GM23338 (cell line): ENCODE data around the gene GABARAP. TPM values are rescaled to one million over a fixed set of nuclear protein-coding genes. Genes with fewer than 3 reads are reported as not detected.

Experiments used
- CREB1 ChIP-seq: fragments of 250-450 bp; sonication (Bioruptor Pico); IDR thresholded peaks from 2 replicates; pipeline ENCODE4 v1.5.0; 2020; ENCODE audit warnings: low read depth, mild to moderate bottlenecking, moderate library complexity
- EZH2phosphoT487 ChIP-seq: fragments of 200-600 bp; sonication (generic); IDR thresholded peaks from one replicate; pipeline ENCODE4 v1.8.1; 2018; ENCODE audit warnings: antibody characterized with exemption; ENCODE audit not compliant: unreplicated experiment
- STAT1 ChIP-seq: IDR thresholded peaks from one replicate; pipeline ENCODE4 v1.6.1; 2016; ENCODE audit warnings: antibody characterized with exemption; ENCODE audit not compliant: unreplicated experiment
- ZNF114 ChIP-seq: fragments of 250-450 bp; sonication (Bioruptor Pico); IDR thresholded peaks from 2 replicates; pipeline ENCODE4 v1.5.0; 2020; ENCODE audit warnings: mild to moderate bottlenecking, moderate library complexity
- polyA plus RNA-seq: library from polyadenylated mRNA; unstranded; fragments of >200 nt; fragmentation: Nextera tagmentation; extraction: Ambion mirVana; gene quantifications from 2 replicates; pipeline ENCODE4 v1.2.1, GENCODE V29; 2016
- total RNA-seq: library from RNA; depleted of rRNA; stranded (reverse); fragments of >200 nt; shearing (Covaris generic); gene quantifications from 2 replicates; pipeline ENCODE4 v1.2.3, GENCODE V29; 2014
- TF ChIP-seq, protein P1 (sequence below): fragments of 250-450 bp; sonication (Bioruptor Pico); IDR thresholded peaks from 2 replicates; pipeline ENCODE4 v1.5.0; 2020; ENCODE audit warnings: mild to moderate bottlenecking, moderate library complexity
- TF ChIP-seq, protein P2 (sequence below): IDR thresholded peaks from one replicate; pipeline ENCODE4 v1.6.1; 2018; ENCODE audit warnings: antibody characterized with exemption; ENCODE audit not compliant: unreplicated experiment

The GABARAP gene
- total and polyA plus RNA-seq, 2 experiments from 2014 or later, result 128 to 520 TPM

DNA sequence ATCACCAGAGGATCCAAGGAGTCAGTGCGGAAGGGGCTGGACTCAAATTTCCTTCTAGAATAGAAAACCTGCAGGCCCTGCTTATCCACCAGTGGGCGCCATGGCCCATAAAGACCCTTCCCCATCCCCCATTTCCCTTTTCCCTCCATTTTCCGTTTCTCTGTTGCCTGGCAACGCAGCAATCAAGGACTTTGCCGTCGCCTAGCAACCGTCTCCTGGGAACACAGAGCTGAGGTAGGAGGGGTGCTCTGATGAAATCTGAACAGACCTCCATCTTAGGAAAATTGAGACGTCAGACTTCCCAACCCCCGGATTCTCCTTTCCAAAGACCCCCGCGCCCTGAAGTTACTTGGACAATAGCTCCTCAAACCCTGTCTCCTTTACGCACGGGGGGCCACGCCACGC is 28.4 kb downstream of the GABARAP start (continued):
- TF ChIP-seq, protein P1, sequence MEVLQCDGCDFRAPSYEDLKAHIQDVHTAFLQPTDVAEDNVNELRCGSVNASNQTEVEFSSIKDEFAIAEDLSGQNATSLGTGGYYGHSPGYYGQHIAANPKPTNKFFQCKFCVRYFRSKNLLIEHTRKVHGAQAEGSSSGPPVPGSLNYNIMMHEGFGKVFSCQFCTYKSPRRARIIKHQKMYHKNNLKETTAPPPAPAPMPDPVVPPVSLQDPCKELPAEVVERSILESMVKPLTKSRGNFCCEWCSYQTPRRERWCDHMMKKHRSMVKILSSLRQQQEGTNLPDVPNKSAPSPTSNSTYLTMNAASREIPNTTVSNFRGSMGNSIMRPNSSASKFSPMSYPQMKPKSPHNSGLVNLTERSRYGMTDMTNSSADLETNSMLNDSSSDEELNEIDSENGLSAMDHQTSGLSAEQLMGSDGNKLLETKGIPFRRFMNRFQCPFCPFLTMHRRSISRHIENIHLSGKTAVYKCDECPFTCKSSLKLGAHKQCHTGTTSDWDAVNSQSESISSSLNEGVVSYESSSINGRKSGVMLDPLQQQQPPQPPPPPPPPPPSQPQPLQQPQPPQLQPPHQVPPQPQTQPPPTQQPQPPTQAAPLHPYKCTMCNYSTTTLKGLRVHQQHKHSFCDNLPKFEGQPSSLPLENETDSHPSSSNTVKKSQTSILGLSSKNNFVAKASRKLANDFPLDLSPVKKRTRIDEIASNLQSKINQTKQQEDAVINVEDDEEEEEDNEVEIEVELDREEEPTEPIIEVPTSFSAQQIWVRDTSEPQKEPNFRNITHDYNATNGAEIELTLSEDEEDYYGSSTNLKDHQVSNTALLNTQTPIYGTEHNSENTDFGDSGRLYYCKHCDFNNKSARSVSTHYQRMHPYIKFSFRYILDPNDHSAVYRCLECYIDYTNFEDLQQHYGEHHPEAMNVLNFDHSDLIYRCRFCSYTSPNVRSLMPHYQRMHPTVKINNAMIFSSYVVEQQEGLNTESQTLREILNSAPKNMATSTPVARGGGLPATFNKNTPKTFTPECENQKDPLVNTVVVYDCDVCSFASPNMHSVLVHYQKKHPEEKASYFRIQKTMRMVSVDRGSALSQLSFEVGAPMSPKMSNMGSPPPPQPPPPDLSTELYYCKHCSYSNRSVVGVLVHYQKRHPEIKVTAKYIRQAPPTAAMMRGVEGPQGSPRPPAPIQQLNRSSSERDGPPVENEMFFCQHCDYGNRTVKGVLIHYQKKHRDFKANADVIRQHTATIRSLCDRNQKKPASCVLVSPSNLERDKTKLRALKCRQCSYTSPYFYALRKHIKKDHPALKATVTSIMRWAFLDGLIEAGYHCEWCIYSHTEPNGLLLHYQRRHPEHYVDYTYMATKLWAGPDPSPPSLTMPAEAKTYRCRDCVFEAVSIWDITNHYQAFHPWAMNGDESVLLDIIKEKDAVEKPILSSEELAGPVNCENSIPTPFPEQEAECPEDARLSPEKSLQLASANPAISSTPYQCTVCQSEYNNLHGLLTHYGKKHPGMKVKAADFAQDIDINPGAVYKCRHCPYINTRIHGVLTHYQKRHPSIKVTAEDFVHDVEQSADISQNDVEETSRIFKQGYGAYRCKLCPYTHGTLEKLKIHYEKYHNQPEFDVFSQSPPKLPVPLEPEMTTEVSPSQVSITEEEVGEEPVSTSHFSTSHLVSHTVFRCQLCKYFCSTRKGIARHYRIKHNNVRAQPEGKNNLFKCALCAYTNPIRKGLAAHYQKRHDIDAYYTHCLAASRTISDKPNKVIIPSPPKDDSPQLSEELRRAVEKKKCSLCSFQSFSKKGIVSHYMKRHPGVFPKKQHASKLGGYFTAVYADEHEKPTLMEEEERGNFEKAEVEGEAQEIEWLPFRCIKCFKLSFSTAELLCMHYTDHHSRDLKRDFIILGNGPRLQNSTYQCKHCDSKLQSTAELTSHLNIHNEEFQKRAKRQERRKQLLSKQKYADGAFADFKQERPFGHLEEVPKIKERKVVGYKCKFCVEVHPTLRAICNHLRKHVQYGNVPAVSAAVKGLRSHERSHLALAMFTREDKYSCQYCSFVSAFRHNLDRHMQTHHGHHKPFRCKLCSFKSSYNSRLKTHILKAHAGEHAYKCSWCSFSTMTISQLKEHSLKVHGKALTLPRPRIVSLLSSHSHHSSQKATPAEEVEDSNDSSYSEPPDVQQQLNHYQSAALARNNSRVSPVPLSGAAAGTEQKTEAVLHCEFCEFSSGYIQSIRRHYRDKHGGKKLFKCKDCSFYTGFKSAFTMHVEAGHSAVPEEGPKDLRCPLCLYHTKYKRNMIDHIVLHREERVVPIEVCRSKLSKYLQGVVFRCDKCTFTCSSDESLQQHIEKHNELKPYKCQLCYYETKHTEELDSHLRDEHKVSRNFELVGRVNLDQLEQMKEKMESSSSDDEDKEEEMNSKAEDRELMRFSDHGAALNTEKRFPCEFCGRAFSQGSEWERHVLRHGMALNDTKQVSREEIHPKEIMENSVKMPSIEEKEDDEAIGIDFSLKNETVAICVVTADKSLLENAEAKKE (CRISPR knock-in tag), result no peak
- TF ChIP-seq EZH2phosphoT487 (no peak), CREB1 (CRISPR knock-in tag) (peak; percentile 35; the same call in 1 of the 2 replicates), STAT1 (no peak), ZNF114 (CRISPR knock-in tag) (no peak)
- TF ChIP-seq, protein P2, sequence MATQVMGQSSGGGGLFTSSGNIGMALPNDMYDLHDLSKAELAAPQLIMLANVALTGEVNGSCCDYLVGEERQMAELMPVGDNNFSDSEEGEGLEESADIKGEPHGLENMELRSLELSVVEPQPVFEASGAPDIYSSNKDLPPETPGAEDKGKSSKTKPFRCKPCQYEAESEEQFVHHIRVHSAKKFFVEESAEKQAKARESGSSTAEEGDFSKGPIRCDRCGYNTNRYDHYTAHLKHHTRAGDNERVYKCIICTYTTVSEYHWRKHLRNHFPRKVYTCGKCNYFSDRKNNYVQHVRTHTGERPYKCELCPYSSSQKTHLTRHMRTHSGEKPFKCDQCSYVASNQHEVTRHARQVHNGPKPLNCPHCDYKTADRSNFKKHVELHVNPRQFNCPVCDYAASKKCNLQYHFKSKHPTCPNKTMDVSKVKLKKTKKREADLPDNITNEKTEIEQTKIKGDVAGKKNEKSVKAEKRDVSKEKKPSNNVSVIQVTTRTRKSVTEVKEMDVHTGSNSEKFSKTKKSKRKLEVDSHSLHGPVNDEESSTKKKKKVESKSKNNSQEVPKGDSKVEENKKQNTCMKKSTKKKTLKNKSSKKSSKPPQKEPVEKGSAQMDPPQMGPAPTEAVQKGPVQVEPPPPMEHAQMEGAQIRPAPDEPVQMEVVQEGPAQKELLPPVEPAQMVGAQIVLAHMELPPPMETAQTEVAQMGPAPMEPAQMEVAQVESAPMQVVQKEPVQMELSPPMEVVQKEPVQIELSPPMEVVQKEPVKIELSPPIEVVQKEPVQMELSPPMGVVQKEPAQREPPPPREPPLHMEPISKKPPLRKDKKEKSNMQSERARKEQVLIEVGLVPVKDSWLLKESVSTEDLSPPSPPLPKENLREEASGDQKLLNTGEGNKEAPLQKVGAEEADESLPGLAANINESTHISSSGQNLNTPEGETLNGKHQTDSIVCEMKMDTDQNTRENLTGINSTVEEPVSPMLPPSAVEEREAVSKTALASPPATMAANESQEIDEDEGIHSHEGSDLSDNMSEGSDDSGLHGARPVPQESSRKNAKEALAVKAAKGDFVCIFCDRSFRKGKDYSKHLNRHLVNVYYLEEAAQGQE, result no peak
